Kidney (tissue), 14 donors: ENCODE data around the gene MAK. TPM values are rescaled to one million over a fixed set of nuclear protein-coding genes. Genes with fewer than 3 reads are reported as not detected.

Experiments used
- DNase-seq, 5 donors: peaks; one replicate each; pipeline ENCODE4 v3.0.0-alpha.2; 2013 to 2020
- FAIRE-seq: peaks from 2 replicates; lab custom pipeline; 2012; peaks lifted over from hg19 to GRCh38; lab: Jason Lieb, UNC
- H3K27ac ChIP-seq, 2 donors: one replicate each; pipeline ENCODE4 v1.7.0; 2013; ENCODE audit warnings: low read depth in 2 of 2, low read length in 2 of 2, inconsistent platforms in 1 of 2
- H3K27me3 ChIP-seq: one replicate; pipeline ENCODE4 v1.7.1; 2013; ENCODE audit warnings: low read length, inconsistent platforms; ENCODE audit not compliant: control insufficient read depth, insufficient read depth
- H3K36me3 ChIP-seq, 3 donors: one replicate each; pipeline versions ENCODE4 v1.7.0 to v1.7.1; 2013; ENCODE audit warnings: low read length in 3 of 3, control low read depth in 1 of 3, inconsistent platforms in 1 of 3; ENCODE audit not compliant: insufficient read depth in 3 of 3, control insufficient read depth in 2 of 3
- H3K4me1 ChIP-seq, 3 donors: one replicate each; pipeline versions ENCODE4 v1.7.0 to v1.7.1; 2013; ENCODE audit warnings: low read length in 3 of 3, inconsistent platforms in 1 of 3, low read depth in 1 of 3; ENCODE audit not compliant: control insufficient read depth in 2 of 3, insufficient read depth in 2 of 3
- H3K4me3 ChIP-seq, 3 donors: one replicate each; pipeline versions ENCODE4 v1.7.0 to v1.8.1; 2013; ENCODE audit warnings: low read length in 3 of 3, control low read depth in 1 of 3, inconsistent platforms in 1 of 3
- H3K9ac ChIP-seq, 3 donors: one replicate each; pipeline versions ENCODE4 v1.7.0 to v1.7.1; 2013; ENCODE audit warnings: low read length in 3 of 3, control low read depth in 1 of 3, inconsistent platforms in 1 of 3
- H3K9me3 ChIP-seq, 3 donors: one replicate each; pipeline versions ENCODE4 v1.7.0 to v1.7.1; 2013; ENCODE audit warnings: low read length in 3 of 3, control low read depth in 1 of 3, inconsistent platforms in 1 of 3; ENCODE audit not compliant: control insufficient read depth in 2 of 3, insufficient read depth in 1 of 3
- intact Hi-C: fragments of 100-400 bp; cut with DNase I; formaldehyde crosslinking; loops from one replicate; pipeline ENCODE4 v1.11.1; 2022
- polyA plus RNA-seq: library from polyadenylated mRNA; stranded (reverse); fragments of 350-450 nt; fragmentation: Illumina TruSeq; extraction: RNeasy Lipid Tissue Mini Kit (QIAGEN cat#74804); gene quantifications from one replicate; pipeline ENCODE4 v1.2.3, GENCODE V29; 2014; ENCODE audit warnings: low read depth, low replicate concordance; ENCODE audit not compliant: insufficient read depth
- total RNA-seq: library from RNA; stranded (reverse); fragmentation: NEBNext Ultra II Directional; extraction: Animal tissue kit (Norgen Biotek cat#: 25700); gene quantifications from one replicate; pipeline ENCODE4 v1.2.1, GENCODE V29; 2021
- TF ChIP-seq, protein P1 (sequence below): IDR thresholded peaks from 3 replicates; pipeline ENCODE4 v1.5.1; 2012; ENCODE audit warnings: mild to moderate bottlenecking, moderate library complexity, borderline replicate concordance; ENCODE audit not compliant: insufficient read depth; ENCODE audit errors: extremely low read depth
- donor health status: control.
- donor health status: control.
- donor health status: control.
- donor health status: control.
- donor health status: control.
- donor health status: DM: yes; HTN: yes; CAD: no.
- donor health status: Normal renal cell carcinoma (clear cell type).

The MAK gene
- total and polyA plus RNA-seq, 2 donors from 2014 or later, result 0.66 TPM; not detected in 1

DNA sequence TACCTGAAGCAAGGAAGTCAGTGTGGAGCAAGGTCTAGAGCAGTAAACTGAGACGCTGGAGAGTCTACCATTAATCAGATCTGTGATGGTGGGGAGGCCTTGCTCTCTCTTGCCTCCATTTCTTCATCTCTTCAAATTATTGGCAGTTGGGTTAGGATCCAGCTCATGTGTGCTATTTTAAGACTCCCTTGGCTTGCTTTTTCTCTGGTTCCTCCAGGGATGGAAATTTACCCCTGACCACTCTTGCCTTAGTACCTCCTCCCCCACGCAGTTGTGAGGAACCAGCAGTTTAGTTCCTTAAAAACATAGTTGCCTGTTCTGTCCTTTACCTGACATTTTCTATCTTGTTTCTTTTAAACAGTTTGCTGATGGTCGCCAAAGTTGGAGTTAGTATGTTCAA is 108.1 kb downstream of the MAK start:
- no peak overlapping the region for H3K9ac ChIP-seq
- H3K9me3 ChIP-seq, result no peaks in the 10 kb centered on the region
- intact Hi-C loops, result no loop called here
- H3K27me3 ChIP-seq, result no peaks in the 10 kb centered on the region
- H3K4me3 ChIP-seq, result no peak overlapping the region
- no peak for FAIRE-seq
- H3K27ac ChIP-seq, result no peak overlapping the region
- H3K4me1 ChIP-seq, result no peaks in the 10 kb centered on the region
- no peak for DNase-seq
- peaks cover 0 to 37% (median 11%) of the 10 kb centered on the region in 3 donors for H3K36me3 ChIP-seq
- TF ChIP-seq, protein P1, sequence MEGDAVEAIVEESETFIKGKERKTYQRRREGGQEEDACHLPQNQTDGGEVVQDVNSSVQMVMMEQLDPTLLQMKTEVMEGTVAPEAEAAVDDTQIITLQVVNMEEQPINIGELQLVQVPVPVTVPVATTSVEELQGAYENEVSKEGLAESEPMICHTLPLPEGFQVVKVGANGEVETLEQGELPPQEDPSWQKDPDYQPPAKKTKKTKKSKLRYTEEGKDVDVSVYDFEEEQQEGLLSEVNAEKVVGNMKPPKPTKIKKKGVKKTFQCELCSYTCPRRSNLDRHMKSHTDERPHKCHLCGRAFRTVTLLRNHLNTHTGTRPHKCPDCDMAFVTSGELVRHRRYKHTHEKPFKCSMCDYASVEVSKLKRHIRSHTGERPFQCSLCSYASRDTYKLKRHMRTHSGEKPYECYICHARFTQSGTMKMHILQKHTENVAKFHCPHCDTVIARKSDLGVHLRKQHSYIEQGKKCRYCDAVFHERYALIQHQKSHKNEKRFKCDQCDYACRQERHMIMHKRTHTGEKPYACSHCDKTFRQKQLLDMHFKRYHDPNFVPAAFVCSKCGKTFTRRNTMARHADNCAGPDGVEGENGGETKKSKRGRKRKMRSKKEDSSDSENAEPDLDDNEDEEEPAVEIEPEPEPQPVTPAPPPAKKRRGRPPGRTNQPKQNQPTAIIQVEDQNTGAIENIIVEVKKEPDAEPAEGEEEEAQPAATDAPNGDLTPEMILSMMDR, result no peak

DNA sequence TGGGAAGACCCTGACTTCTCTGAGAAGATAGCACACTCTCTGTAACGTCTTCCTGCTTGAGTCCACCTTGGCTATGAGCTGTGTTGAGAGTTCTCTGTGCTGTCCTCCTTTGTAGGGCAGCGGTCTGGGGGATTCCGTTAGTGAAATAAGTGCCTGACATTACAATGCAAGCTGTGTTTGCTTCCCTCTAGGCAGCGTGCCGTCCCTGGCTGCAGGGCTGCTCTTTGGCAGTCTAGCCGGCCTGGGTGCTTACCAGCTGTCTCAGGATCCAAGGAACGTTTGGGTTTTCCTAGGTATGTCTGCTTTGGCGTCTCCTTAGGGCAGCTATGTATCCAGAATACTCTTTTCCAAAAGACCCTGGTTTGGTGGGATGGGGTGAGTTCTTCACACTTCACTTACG is 112.6 kb downstream of the MAK start:
- peaks cover 0 to 17% (median 12%) of the 10 kb centered on the region in 3 donors for H3K4me1 ChIP-seq
- intact Hi-C loops, result no loop called here
- H3K9ac ChIP-seq, result no peak overlapping the region
- H3K27ac ChIP-seq, result no peak overlapping the region
- no peak for FAIRE-seq
- TF ChIP-seq, protein P1, result no peak
- H3K36me3 ChIP-seq, result peaks cover 0 to 40% (median 6%) of the 10 kb centered on the region in 3 donors
- H3K27me3 ChIP-seq, result no peaks in the 10 kb centered on the region
- no peak overlapping the region for H3K4me3 ChIP-seq
- no peaks in the 10 kb centered on the region for H3K9me3 ChIP-seq
- no peak for DNase-seq

DNA sequence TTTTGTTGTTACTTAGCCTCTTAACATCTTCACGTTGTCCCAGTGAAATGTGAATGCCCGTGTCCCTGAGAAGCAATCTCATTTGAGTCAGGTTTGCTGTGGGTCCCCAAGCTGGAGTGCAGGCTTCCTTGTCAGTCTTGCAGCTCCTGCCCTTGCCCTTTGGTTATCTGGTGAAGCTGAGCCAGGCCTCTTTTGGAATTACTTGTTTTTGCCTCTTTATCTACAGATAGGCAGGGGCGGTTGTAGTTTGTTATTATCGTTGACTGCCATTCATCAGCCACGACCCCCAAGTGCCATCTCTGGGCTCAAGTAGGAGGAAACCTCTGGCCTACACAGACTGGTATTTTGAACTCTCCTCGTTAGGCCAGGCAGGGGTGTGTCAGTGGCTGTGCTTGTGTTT is 113.3 kb downstream of the MAK start:
- Histone ChIP-seq H3K9me3 (no peaks in the 10 kb centered on the region), H3K36me3 (peaks cover 0 to 36% (median 6%) of the 10 kb centered on the region in 3 donors), H3K4me3 (peak overlapping the region in 1 of 3 donors; percentile 94), H3K9ac (peak overlapping the region in 1 of 3 donors; percentile 2), H3K4me1 (peaks cover 0 to 17% (median 12%) of the 10 kb centered on the region in 3 donors), H3K27ac (no peak overlapping the region), H3K27me3 (no peaks in the 10 kb centered on the region)
- DNase-seq (no peak), FAIRE-seq (no peak)
- TF ChIP-seq, protein P1, result no peak
- intact Hi-C loops, result no loop called here

DNA sequence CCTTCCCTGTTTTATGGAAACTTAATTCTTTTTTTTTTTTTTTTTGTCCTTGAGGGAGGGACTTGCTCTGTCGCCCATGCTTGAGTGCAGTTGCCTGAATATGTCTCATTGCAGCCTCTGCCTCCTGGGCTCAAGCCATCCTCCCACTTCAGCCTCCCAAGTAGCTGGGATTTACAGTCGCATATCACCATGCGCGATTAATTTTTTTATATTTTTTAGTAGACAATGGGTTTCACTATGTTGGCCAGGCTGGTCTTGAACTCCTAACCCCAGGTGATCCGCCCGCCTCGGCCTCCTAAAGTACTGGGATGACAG is 114.8 kb downstream of the MAK start:
- Histone ChIP-seq H3K36me3 (peaks cover 0 to 23% (median 6%) of the 10 kb centered on the region in 3 donors), H3K9me3 (no peaks in the 10 kb centered on the region), H3K4me1 (peaks cover 0 to 17% (median 12%) of the 10 kb centered on the region in 3 donors), H3K27me3 (no peaks in the 10 kb centered on the region), H3K27ac (peak overlapping the region in 1 of 2 donors; percentile 77), H3K9ac (peak overlapping the region; percentile 90 to 97 (median 93)), H3K4me3 (peak overlapping the region; percentile 91 to 96 (median 94))
- DNase-seq (peak in 1 of 5 donors; percentile 63), FAIRE-seq (no peak)
- TF ChIP-seq, protein P1, result no peak
- intact Hi-C loops, result no loop called here
